GM12801 (cell line): ENCODE data around the gene CTNNBIP1.

Experiments used
- CTCF ChIP-seq: IDR thresholded peaks from one replicate; pipeline ENCODE4 v1.5.1; 2011; ENCODE audit warnings: control low read depth; ENCODE audit not compliant: insufficient read length; ENCODE audit errors: extremely low read depth

CTNNBIP1 gene

GRCh38 chr1:9910076-9910422 lies at the start of gene CTNNBIP1:
CTNNBIP1 (minus strand) TSS chr1:9910269; CDS start chr1:9872064, 38,205 bp downstream.
- no peak for TF ChIP-seq CTCF

GRCh38 chr1:9957726-9958125 lies 47.7 kb upstream of the CTNNBIP1 start:
- no peak for TF ChIP-seq CTCF

- no peak for TF ChIP-seq CTCF
Measured at GRCh38 chr1:9946315-9946714, 36.2 kb upstream of the CTNNBIP1 start.

GRCh38 chr1:9942939-9943788 lies 33.1 kb upstream of the CTNNBIP1 start, which contains the start of the genes LZIC and NMNAT1:
LZIC (minus strand) TSS chr1:9943391; CDS start chr1:9936619, 6,772 bp downstream.
NMNAT1 (plus strand) TSS chr1:9943475; CDS start chr1:9972074, 28,599 bp downstream.
- TF ChIP-seq CTCF: no peak

GRCh38 chr1:9942399-9942938 lies 32.4 kb upstream of the CTNNBIP1 start:
- TF ChIP-seq CTCF: peak; percentile 35

GRCh38 chr1:9929431-9930385 lies 19.6 kb upstream of the CTNNBIP1 start:
- no peak for TF ChIP-seq CTCF

- no peak for TF ChIP-seq CTCF
Measured at GRCh38 chr1:9927259-9927658, 17.2 kb upstream of the CTNNBIP1 start.
